Heart left ventricle (tissue), 13 donors: ENCODE results near the gene DNAAF3.

ENCODE experiments used
- CTCF ChIP-seq, 12 donors: fragments of 200-600 bp; sonication (generic) in 4 of 12; IDR thresholded peaks; one replicate each; pipeline versions ENCODE4 v1.5.0 to v1.8.0; 2018 to 2022; ENCODE audit warnings: antibody characterized with exemption in 12 of 12, mild to moderate bottlenecking in 5 of 12
- POLR2A ChIP-seq, 2 donors: fragments of 450-650 bp; IDR thresholded peaks; one replicate each; pipeline ENCODE4 v1.6.1; 2017; ENCODE audit warnings: antibody characterized with exemption in 2 of 2, mild to moderate bottlenecking in 2 of 2, moderate library complexity in 2 of 2
- donor health status: ischemic (EF 13 %, LVEDD 7.1; RV severe dilation, severe dysfunction).
- donor health status: DM: no; HTN: yes; CAD: no.
- donor health status: DM: no; HTN: no; CAD: no.
- donor health status: ischemic (EF 25% LVEDD 6.9; RV normal size, moderate dysfunction).
- donor health status: ischemic (EF 25% LVEDD 5.7; RV mildly dilated, moderate dysfunction).
- donor health status: ischemic (EF 35%, LVEDD 5.7; RV mildly dilated, moderate dysfunction).
- donor health status: nonischemic (EF 11% LVEDD 7.7; RV severe dilation, severe dysfunction).
- donor health status: DM: yes; HTN: yes; CAD: no.
- donor health status: PGD.
- donor health status: ischemic (EF 29% LVEDD 5.4; RV normal size, mild dysfunction).
- donor health status: nonischemic (EF 23%, LVEDD 6.1; RV moderate dilation, normal function).

DNA sequence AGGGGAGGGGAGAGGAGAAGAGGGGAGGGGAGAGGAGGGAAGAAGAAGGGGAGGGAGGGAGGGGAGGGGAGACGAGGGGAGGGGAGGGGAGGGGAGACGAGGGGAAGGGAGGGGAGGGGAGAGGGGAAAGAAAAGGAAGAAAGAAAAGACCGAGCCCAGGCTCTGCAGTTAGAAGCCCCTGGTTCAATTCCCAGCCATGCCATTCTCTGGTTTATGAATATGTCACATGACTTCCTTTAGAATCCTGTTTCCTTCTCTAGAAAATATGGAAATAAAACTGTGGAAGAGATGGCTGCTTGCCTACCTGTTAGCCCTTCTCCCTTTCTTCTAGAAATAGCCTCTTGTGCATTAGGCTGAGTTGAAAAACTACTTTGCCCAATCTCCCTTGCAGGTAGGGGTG, 31.7 kb downstream of the DNAAF3 start:
- TF ChIP-seq CTCF (IDR thresholded peaks at IDR 0.05) (no peak), POLR2A (IDR thresholded peaks at IDR 0.05) (no peak)
